RPMI8226 (cell line): Measurements from ENCODE around the gene TMEM154.

Experiments
- DNase-seq: peaks from one replicate; pipeline ENCODE4 v3.0.0-alpha.2; 2015

TMEM154 gene

GRCh38 chr4:152679414-152680281 is at the start of gene TMEM154:
Gene TMEM154 (minus strand): TSS chr4:152679997. CDS start chr4:152679933, 64 bp downstream.
- DNase-seq, result peak; percentile 47

- DNase-seq, result no peak
Observed at GRCh38 chr4:152729466-152729865, 49.7 kb upstream of the TMEM154 start.

- no peak for DNase-seq
Observed at GRCh38 chr4:152728343-152728742, 48.5 kb upstream of the TMEM154 start.

- DNase-seq, result no peak
Observed at GRCh38 chr4:152727784-152728183, 48.0 kb upstream of the TMEM154 start.

- DNase-seq, result no peak
Observed at GRCh38 chr4:152724494-152724893, 44.7 kb upstream of the TMEM154 start.

- DNase-seq, result no peak
Observed at GRCh38 chr4:152723236-152723635, 43.4 kb upstream of the TMEM154 start.

- DNase-seq, result no peak
Observed at GRCh38 chr4:152719801-152720556, 40.2 kb upstream of the TMEM154 start.

GRCh38 chr4:152719291-152719690 is 39.5 kb upstream of the TMEM154 start:
- DNase-seq, result no peak

GRCh38 chr4:152715076-152715475 is 35.3 kb upstream of the TMEM154 start:
- no peak for DNase-seq

- no peak for DNase-seq
Observed at GRCh38 chr4:152713951-152714705, 34.3 kb upstream of the TMEM154 start.

GRCh38 chr4:152709675-152710438 is 30.1 kb upstream of the TMEM154 start:
- DNase-seq, result no peak

GRCh38 chr4:152708796-152709195 is 29.0 kb upstream of the TMEM154 start:
- no peak for DNase-seq

GRCh38 chr4:152708361-152708760 is 28.6 kb upstream of the TMEM154 start:
- DNase-seq, result no peak

- DNase-seq, result no peak
Observed at GRCh38 chr4:152707632-152708031, 27.8 kb upstream of the TMEM154 start.

- DNase-seq, result no peak
Observed at GRCh38 chr4:152705903-152706302, 26.1 kb upstream of the TMEM154 start.

- DNase-seq, result no peak
Observed at GRCh38 chr4:152704788-152705187, 25.0 kb upstream of the TMEM154 start.

- no peak for DNase-seq
Observed at GRCh38 chr4:152700151-152700550, 20.4 kb upstream of the TMEM154 start.

- no peak for DNase-seq
Observed at GRCh38 chr4:152699313-152699712, 19.5 kb upstream of the TMEM154 start.

- DNase-seq, result no peak
Observed at GRCh38 chr4:152698089-152698499, 18.3 kb upstream of the TMEM154 start.

- DNase-seq, result no peak
Observed at GRCh38 chr4:152697284-152698088, 17.7 kb upstream of the TMEM154 start.

GRCh38 chr4:152696764-152697261 is 17.0 kb upstream of the TMEM154 start:
- no peak for DNase-seq
